ENCODE measurements around the gene EP300. TPM values are rescaled to one million over a fixed set of nuclear protein-coding genes. Genes with fewer than 3 reads are reported as not detected.

Gene EP300
- total and polyA plus RNA-seq, 2 of the 8 experiments (the other 6 are each of a cell fraction or from before 2014, with no cell fraction given), result 39.5 to 109 TPM

GRCh38 chr22:41076857-41077256, 15.5 kb upstream of the EP300 start (continued):
- TF ChIP-seq CHD7 (IDR thresholded peaks at IDR 0.05; ENCODE audit: insufficient replicate concordance, low read length) (no peak), EGR1 (IDR thresholded peaks at IDR 0.05; ENCODE audit: borderline replicate concordance, low read depth, low read length) (no peak), BRCA1 (IDR thresholded peaks at IDR 0.05; ENCODE audit: low read depth, low read length) (no peak), SP1 (IDR thresholded peaks at IDR 0.05; ENCODE audit: low read depth, low read length) (no peak), CREB1 (IDR thresholded peaks at IDR 0.05) (no peak)
